AG09319 (cell line): ENCODE measurements around the gene C1QTNF1.

Experiments
- DNase-seq: peaks from one replicate; pipeline ENCODE4 v3.0.0-alpha.2; 2010; ENCODE audit warnings: low read depth; ENCODE audit errors: extremely low read depth
- TF ChIP-seq, protein P1 (sequence below): IDR thresholded peaks from 2 replicates; pipeline ENCODE4 v1.5.1; 2011; ENCODE audit warnings: low read depth, mild to moderate bottlenecking, inconsistent platforms, low read length, moderate library complexity

Gene C1QTNF1

DNA sequence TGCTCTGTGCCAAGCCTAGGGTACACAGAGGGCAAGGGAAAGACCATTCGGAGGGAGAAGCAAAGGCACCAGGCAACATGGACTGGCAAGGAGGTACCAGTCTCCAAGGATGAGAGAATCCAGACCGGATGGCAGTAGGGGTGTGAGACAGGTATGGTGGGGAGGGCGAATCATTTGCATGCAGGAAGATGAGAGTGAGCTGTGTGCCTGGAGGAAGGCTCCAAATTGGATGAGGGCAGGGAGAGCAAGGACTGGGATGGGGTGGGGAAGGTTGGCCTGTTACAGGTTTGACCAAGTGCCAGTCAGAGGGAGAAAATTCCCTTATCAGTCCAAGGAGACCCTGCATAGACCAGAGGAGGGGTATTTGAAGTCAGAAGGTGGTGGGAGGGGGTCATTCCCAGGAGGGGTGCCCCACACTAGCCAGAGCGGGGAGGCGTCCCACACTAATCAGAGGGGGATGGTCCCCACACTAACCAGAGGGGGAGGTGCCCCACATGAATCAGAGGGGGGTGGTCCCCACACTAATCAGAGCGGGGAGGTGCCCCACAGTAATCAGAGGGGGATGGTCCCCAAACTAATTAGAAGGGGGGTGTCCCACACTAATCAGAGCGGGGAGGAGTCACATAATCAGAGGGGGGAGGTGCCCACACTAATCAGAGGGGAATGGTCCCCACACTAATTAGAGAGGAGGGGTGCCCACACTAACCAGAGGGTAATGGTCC is 15.1 kb upstream of the C1QTNF1 start:
- TF ChIP-seq, protein P1, sequence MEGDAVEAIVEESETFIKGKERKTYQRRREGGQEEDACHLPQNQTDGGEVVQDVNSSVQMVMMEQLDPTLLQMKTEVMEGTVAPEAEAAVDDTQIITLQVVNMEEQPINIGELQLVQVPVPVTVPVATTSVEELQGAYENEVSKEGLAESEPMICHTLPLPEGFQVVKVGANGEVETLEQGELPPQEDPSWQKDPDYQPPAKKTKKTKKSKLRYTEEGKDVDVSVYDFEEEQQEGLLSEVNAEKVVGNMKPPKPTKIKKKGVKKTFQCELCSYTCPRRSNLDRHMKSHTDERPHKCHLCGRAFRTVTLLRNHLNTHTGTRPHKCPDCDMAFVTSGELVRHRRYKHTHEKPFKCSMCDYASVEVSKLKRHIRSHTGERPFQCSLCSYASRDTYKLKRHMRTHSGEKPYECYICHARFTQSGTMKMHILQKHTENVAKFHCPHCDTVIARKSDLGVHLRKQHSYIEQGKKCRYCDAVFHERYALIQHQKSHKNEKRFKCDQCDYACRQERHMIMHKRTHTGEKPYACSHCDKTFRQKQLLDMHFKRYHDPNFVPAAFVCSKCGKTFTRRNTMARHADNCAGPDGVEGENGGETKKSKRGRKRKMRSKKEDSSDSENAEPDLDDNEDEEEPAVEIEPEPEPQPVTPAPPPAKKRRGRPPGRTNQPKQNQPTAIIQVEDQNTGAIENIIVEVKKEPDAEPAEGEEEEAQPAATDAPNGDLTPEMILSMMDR, result no peak
- DNase-seq, result no peak

DNA sequence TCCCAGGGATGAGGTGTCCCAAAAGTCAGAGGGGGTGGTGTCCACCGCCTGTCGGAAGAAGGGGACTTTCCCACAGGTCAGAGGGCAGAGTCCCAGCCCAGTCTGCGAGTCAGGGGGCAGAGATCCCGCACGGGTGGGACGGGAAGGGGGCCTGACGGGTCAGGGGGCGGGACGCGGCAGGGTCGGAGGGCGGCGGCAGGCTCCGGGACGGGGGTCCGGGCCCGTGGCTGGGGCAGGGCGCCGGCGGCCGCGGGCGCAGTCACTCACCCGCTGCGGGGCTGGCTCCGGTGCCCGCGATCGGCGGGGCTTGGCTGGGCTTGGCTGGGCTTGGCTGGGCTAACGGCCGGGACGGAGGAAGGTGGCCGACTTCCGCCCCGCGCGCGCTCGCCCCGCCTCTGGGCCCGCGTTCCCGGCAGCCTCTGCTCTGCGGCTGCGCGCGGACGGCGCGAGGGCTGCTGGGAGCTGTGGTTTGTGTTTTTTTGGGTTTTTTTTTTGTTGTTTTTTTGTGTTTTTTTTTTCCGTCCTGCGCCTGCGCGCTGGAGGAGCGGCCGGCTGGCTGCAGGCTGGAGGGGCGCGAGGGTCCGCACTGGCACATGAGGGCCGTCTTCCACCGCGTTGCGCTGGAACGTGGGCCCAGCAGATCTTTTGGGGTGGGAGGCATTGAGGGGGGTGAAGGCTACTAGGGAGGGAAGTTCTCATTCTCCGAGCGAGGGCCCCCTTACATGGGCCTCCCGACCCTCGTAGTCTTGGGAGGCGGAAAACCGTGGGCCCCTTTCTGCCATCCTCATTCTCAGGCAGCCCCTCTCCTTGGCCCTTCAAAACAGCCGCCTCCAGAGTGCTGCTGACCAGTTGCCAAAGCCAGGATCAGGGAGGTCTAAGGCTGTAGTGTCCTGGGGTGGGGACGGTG is 14.3 kb upstream of the C1QTNF1 start, which contains the start of gene CANT1:
Gene CANT1, minus strand, starts transcription at position 368 of the 907 bp plus-strand sequence. CDS start 12,142 bp downstream, outside the sequence.
- TF ChIP-seq, protein P1, result no peak
- DNase-seq, result peak; percentile 69

GRCh38 chr17:79010304-79010646 is 13.7 kb upstream of the C1QTNF1 start:
- TF ChIP-seq, protein P1, result no peak
- no peak for DNase-seq

DNA sequence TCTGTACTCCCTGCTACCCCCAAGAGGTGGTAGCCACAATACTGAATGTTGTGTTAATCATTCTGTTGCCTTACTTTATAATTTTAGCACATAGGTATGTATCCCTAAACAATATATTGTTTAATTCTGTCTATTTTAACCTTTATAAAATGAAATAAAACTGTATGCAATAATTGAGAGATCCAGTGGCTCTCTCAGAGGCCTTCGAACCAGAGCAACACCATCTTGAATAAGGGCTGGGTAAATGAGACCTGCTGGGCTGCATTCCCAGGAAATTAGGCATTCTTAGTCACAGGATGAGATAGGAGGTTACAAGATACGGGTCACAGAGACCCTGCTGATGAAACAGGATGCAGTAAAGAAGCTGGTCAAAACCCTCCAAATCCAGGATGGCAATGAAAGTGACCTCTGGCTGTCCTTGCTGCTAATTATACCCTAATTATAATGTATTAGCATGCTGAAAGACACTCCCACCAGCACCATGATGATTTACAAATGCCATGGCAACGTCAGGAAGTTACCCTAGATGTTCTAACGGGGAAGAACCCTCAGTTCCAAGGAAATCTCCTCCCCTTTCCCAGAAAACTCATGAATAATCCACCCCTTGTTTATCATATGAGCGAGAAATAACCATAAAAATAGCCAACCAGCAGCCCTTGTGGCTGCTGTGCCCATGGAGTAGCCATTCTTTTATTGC is 12.4 kb upstream of the C1QTNF1 start:
- TF ChIP-seq, protein P1, result no peak
- peak; percentile 59 for DNase-seq

GRCh38 chr17:79012563-79013134 is 11.3 kb upstream of the C1QTNF1 start:
- TF ChIP-seq, protein P1, result no peak
- no peak for DNase-seq

GRCh38 chr17:79014158-79014758 is 9.7 kb upstream of the C1QTNF1 start:
- TF ChIP-seq, protein P1, result no peak
- DNase-seq, result no peak
